Left forelimb (tissue), 1 donor: ENCODE measurements around the gene XPOT.

Source experiments
- DNase-seq: peaks from one replicate; pipeline ENCODE4 v3.0.0-alpha.2; 2018; ENCODE audit warnings: low spot score

XPOT gene

DNA sequence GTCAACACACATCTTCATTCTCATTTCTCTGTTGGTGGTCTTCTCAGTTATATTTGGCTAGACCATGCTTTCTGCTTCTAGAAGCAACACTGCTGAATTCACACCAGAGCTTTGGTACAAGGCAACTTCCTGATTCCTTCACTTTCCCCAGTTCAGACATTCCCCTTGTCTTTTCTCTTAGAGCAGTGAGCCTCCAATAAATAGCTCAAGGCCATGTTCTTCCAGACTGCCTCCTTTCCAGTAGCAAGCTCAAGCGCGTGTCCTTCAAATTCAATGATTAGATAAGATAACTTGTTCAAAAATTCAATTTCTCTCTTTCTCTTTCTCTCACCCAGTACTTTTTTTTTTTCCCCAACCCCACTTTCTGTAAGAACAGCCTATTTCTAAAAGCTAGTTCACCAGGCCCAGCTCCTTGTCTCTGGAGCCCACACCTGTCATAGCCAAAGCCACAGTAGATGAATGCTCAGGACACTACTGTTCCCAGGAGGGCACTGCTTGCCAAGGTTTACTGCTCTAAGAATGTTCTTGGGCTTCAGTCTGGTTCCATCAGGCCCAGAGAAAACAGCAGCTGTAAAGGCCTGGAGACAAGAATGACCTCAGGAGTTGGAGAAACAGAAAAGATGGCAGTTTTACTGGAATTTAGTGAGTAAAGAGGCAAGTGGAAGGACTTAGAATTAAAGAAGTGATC lies 65.4 kb downstream of the XPOT start:
- DNase-seq = no peak

DNA sequence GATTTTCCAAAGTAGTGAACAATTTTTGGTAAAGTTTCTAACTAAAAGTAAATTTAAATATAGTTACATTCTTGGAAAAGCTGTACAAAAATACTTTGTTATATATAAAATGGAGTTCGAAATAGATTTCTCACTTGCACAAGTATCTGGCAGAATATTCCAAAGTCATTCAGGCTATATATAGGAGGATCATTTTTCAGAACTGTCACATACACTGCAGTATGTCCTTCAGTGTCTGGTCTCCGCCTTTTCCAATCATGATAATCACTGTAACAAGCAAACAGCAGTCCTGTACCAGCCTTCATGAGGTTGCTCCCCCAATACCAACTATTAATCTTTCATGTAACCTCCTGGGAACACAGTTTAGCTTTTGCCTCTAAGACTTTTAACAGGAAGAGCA lies 66.3 kb downstream of the XPOT start:
- no peak for DNase-seq

DNA sequence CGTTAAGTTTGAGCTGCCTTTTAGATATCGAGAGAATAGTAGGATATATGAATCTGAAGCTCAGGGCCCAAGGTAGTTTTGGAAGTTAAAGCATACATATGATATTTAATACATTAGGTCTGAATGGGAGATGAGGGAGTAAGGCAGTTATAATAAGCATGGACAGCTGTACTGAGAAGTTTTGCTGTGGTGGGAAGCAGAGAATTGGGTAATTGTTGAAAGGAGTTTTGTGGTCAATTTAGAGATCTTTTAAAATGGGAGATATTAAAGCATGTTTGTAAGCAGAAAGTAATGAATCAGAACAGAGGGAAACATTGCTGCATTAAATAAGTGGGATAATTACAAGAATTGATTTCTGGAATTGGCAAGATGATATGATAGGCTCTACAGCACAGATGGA lies 69.0 kb downstream of the XPOT start:
- no peak for DNase-seq

DNA sequence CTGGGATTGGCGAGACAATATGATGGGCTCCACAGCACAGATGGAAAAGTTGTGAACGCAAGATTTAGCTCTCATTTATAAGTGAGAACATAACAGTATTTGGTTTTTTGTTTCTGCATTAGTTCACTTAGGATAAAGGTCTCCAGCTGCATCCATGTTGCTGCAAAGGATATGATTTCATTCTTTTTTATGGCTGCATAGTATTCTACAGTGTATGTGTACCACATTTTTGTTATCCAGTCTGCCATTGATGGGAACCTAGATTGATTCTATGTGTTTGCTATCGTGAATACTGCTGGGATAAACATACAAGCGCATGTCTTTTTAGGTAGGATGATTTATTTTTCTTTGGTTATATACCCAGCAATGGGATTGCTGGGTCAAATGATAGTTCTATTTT lies 71.3 kb downstream of the XPOT start:
- no peak for DNase-seq

DNA sequence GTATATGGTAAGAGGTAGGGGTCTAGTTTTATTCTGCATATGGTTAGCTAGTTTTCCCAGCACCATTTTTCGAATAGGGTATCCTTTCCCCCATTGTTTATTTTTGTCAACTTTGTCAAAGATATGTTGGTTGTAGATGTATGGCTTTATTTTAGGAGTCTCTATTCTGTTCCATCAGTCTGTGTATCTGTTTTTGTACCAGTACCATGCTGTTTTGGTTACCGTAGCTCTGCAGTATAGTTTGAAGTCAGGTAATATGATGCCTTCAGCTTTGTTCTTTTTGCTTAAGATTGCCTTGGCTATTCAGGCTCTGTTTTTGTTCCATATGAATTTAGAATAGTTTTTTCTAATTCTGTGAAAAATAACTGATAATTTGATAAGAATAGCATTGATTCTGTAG lies 72.7 kb downstream of the XPOT start:
- DNase-seq = no peak

DNA sequence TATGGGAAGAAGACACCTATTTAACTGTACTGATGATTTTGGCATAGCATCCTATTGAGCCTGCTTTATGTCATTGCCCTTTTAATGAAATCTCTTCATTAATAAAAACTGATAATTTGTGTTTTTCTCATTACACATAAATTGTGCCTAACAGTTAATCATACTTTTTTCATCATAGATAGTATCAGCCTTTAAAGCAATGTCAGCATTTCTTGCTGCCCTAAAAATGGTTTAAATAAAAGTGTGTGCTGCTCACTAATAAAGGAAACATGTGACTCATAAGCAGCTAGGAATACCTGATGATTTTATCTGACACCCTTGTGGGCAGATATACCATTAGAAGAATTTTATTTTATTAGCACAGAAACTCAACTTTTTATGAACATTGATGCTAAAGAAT lies 74.5 kb downstream of the XPOT start:
- DNase-seq = no peak

DNA sequence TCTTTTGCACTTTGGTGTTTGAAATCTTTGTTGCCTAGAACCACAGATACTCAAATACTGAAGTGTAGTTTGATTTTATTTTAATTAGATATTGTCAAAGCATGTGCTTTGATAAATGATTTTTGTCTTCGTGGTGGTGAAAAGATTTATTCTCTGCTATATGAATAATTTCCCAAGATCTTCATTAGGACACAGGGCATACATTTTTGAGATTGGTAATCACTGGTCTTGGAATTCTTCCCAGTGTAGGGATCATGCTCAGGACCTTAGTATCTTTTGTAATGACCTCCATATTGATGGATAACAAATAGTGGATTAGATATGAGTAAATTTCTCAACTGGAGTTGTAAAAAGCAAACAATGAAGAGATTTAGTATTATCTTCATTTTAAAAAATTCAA lies 76.0 kb downstream of the XPOT start:
- no peak for DNase-seq

DNA sequence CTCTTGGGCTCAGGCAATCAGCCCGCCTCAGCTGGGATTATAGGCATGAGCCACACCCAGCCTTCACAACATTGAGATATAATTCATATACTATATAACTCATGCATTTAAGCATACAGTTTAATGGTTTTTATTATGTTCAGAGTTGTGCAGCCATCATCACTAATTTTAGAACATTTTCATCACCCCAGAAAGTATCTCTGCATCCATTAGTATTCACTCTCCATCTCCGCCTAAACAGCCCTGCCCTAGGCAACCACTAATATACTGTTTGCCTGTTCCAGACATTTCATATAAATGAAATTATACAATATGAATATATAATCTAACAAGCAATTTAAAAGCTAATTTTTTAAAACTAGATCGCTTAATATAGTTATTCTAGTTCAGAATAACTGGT lies 82.5 kb downstream of the XPOT start:
- DNase-seq = no peak

DNA sequence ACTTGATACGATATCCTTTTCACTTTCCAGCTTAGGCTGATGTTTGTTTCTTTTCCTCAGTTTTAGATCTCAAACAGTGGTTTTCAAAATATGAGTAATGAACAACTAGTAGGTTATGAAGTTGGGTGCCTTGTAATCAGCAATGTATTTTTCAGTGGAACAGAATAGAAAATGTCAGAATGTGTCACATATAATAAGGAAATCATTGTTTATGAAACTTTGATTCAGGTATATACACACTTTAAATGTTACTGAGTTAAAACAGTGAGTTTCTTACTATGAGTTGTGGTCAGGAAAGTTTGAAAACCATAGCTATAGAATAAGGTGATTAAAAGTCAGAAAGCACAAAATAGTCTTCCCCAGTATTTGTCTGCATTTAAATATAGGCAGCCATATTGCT lies 87.5 kb downstream of the XPOT start:
- DNase-seq = no peak

DNA sequence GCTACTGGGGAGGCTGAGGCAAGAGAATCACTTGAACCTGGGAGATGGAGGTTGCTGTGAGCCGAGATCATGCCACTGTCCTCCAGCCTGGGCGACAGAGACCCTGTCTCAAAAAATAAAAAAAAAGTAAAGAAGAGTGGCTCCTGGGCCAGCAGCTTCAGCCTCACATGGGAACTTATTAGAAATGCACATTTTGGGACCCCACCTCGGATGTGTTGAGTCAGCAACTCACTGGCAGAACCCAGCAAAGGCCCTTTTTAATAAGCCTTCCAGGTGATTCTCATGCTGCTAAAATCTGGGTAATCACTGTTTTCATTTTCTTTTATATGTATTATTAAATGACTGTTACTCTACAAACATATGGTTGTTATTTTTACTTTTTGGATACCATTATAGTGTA lies 89.3 kb downstream of the XPOT start:
- DNase-seq = no peak

DNA sequence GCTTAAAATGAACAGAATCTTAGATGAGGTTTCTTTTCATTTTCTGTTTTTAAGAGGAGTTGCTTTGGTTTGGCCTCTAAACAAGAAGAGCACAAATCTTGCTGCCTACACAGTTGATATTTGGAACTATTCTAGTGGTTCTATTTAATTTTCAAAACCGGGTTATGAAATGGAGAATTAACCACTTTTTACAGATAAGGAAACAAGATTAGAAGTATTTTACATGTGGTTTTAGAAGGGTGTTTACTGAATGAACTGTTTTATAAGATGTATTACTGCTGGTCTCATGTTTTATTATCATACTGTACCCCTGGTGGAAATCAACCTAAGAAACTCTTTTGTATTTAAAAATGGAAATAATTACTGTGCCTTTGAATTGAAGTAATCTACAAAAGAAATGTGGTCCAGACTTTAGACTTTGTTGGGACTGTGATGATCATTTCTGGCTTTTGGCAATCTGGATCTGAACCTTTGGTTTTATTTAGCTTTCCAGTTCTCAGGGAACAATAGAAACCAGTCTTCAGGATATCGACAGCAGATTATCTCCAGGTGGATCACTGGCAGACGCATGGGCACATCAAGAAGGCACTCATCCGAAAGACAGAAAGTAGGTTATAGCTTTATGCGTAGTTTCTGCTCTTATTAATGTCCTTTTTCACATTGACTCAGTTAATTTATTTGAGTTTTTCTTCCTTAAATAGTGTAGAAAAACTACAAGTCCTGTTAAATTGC lies 91.0 kb downstream of the XPOT start:
- no peak for DNase-seq

DNA sequence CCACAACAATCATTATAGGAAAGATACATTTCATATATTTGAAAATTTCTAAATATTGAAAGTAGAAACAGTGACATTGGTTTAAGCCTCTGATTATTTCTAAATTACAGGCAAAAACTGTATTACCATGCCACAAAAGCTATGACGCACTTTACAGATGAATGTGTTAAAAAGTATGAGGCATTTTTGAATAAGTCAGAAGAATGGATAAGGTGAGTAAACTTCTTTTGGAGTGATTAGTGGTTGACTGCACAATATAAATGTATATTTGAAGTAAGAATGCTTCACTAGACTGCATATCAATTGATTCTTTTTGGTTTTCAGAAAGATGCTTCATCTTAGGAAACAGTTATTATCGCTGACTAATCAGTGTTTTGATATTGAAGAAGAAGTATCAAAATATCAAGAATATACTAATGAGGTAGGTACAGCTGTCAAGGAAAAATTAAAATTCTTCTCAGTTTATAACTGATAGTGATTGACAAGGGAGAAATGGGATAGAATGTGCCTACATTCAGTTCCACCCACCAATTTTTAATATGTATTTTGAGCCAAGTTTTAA lies 92.7 kb downstream of the XPOT start:
- DNase-seq = no peak

DNA sequence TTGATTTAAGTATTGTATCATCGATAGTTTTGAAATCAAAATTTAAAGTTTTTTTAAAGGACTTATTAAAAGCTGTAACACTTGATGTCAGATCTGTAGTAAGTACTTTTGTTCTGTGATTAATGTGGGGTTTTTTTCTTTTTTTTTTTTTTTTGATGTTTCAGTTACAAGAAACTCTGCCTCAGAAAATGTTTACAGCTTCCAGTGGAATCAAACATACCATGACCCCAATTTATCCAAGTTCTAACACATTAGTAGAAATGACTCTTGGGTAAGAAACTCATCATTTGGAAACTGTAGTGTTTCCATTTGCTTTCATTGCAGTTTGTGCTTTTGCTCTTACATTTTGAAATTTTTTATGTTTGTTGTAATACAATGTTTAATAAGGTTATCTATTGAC lies 93.3 kb downstream of the XPOT start:
- DNase-seq = no peak

DNA sequence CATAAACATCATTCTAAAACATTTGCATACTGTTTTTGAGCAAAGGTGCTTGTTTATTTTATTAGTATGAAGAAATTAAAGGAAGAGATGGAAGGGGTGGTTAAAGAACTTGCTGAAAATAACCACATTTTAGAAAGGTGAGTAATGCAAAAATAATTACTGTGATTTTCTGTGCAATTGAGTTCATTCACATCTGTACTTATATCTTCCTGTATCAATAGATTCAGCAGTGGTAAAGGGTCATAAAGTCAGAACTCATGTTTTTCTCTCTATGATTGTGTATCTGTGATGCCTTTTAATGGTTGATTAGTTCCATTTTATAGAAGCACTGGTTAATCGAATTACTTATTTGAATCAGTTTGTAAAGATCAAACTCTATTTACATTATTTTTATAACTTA lies 93.7 kb downstream of the XPOT start:
- no peak for DNase-seq

DNA sequence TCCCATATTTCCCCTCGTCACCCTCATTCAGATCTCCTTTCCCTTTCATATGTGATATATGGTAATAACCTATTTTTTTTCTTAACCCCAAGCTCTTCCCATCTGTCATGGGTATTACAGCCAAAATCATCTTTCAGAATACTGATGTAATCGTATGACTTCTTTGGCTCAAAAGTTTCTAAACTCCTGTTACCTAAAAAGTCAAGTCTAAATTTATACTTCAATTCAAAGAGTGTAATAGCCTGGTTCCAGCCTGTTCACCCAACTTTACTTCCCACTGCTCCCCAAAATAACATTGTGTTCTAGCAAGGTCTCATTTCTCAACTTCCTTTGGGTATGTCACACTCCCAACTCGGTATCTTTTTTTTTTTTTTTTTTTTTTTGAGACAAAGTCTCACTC lies 96.2 kb downstream of the XPOT start:
- no peak for DNase-seq
